HG02571 (cell line): Measurements from ENCODE around the gene CDH11.

ENCODE experiments used
- ATAC-seq: cut with Tn5 transposase; IDR thresholded peaks from one replicate; pipeline ENCODE4 v1.9.1; 2021; ENCODE audit warnings: mild to moderate bottlenecking, moderate library complexity; ENCODE audit not compliant: unreplicated experiment

Gene CDH11

GRCh38 chr16:65121870-65122723 is at the start of gene CDH11:
TSS of gene CDH11 (minus strand) at chr16:65122063. CDS start at chr16:65004869, 117,194 bp downstream.
- ATAC-seq: no peak

GRCh38 chr16:65154321-65154720 is 32.5 kb upstream of the CDH11 start:
- ATAC-seq: no peak

- no peak for ATAC-seq
These were observed 31.7 kb upstream of the CDH11 start for GRCh38 chr16:65153365-65154105.

GRCh38 chr16:65148804-65149203 is 26.9 kb upstream of the CDH11 start:
- no peak for ATAC-seq

- ATAC-seq: no peak
These were observed 20.4 kb upstream of the CDH11 start for GRCh38 chr16:65142276-65142675.

GRCh38 chr16:65136681-65137080 is 14.8 kb upstream of the CDH11 start:
- no peak for ATAC-seq

GRCh38 chr16:65126845-65127624 is 5.2 kb upstream of the CDH11 start:
- no peak for ATAC-seq

GRCh38 chr16:65125871-65126270 is 4.0 kb upstream of the CDH11 start:
- ATAC-seq: no peak

GRCh38 chr16:65125322-65125721 is 3.5 kb upstream of the CDH11 start:
- ATAC-seq: no peak

GRCh38 chr16:65124596-65124995 is 2.7 kb upstream of the CDH11 start:
- ATAC-seq: no peak

- ATAC-seq: no peak
These were observed 2.3 kb upstream of the CDH11 start for GRCh38 chr16:65124212-65124548.

GRCh38 chr16:65123396-65124211 is 1.7 kb upstream of the CDH11 start:
- ATAC-seq: no peak

GRCh38 chr16:65122724-65123395 is 997 bp upstream of the CDH11 start:
- no peak for ATAC-seq

GRCh38 chr16:65120831-65121721 is 787 bp downstream of the CDH11 start:
- ATAC-seq: no peak

GRCh38 chr16:65120461-65120830 is 1.4 kb downstream of the CDH11 start:
- no peak for ATAC-seq

GRCh38 chr16:65119901-65120401 is 1.9 kb downstream of the CDH11 start:
- ATAC-seq: no peak

GRCh38 chr16:65119435-65119834 is 2.4 kb downstream of the CDH11 start:
- no peak for ATAC-seq

GRCh38 chr16:65118871-65119270 is 3.0 kb downstream of the CDH11 start:
- no peak for ATAC-seq
